CD14-positive monocyte (primary cell): ENCODE measurements around the gene CLEC18B. TPM values are rescaled to one million over a fixed set of nuclear protein-coding genes. Genes with fewer than 3 reads are reported as not detected.
"Not testable (repeated sequence)": the region's sequence is repeated elsewhere in the genome, so short reads cannot be mapped to it uniquely, and the experiment has no call there.

Experiments
- DNase-seq, 3 donors: peaks; one replicate each; pipeline ENCODE4 v3.0.0-alpha.2; 2011 to 2022
- H2AFZ ChIP-seq: 2 replicates; pipeline ENCODE4 v1.6.0; 2012; ENCODE audit warnings: mild to moderate bottlenecking, low read depth, low read length, inconsistent platforms; ENCODE audit not compliant: insufficient read depth, poor library complexity, severe bottlenecking
- H3K27ac ChIP-seq, 2 donors: 1 replicate in 1 of 2; 2 replicates in 1 of 2; pipeline ENCODE4 v1.5.1; 2012 to 2013; ENCODE audit warnings: low read length in 2 of 2, control low read depth in 1 of 2, inconsistent platforms in 1 of 2, low read depth in 1 of 2, mild to moderate bottlenecking in 1 of 2
- H3K27me3 ChIP-seq, 2 donors: one replicate each; pipeline versions ENCODE4 v1.6.0 to v1.6.1; 2011 to 2013; ENCODE audit warnings: low read length in 2 of 2; ENCODE audit not compliant: control insufficient read depth in 2 of 2, insufficient read depth in 2 of 2
- H3K36me3 ChIP-seq, 2 donors: replicated peaks in 1 of 2; 1 replicate in 1 of 2; 2 replicates in 1 of 2; pipeline versions ENCODE4 v1.5.1 to v1.6.1; 2012 to 2013; ENCODE audit warnings: low read length in 2 of 2, control low read depth in 1 of 2, inconsistent platforms in 1 of 2, mild to moderate bottlenecking in 1 of 2; ENCODE audit not compliant: insufficient read depth in 2 of 2, control insufficient read depth in 1 of 2
- H3K4me1 ChIP-seq, 2 donors: 1 replicate in 1 of 2; 2 replicates in 1 of 2; pipeline versions ENCODE4 v1.5.1 to v1.6.1; 2012 to 2013; ENCODE audit warnings: low read length in 2 of 2, control low read depth in 1 of 2, inconsistent platforms in 1 of 2, mild to moderate bottlenecking in 1 of 2, moderate library complexity in 1 of 2; ENCODE audit not compliant: insufficient read depth in 2 of 2, control insufficient read depth in 1 of 2
- H3K4me2 ChIP-seq: replicated peaks from 2 replicates; pipeline ENCODE3; 2012; ENCODE audit warnings: low read length, moderate library complexity, mild to moderate bottlenecking; ENCODE audit not compliant: poor library complexity, severe bottlenecking; ENCODE audit errors: extremely low read depth
- H3K4me3 ChIP-seq, 3 experiments: fragments of 200-600 bp in 1 of 3; sonication (generic) in 1 of 3; replicated peaks in 1 of 3; 1 replicate in 2 of 3; 2 replicates in 1 of 3; pipeline ENCODE4 v1.5.1; 2011 to 2013; ENCODE audit warnings: low read length in 3 of 3, mild to moderate bottlenecking in 3 of 3, control low read depth in 2 of 3, low read depth in 2 of 3, inconsistent platforms in 1 of 3, moderate library complexity in 1 of 3
- H3K79me2 ChIP-seq: 2 replicates; pipeline ENCODE4 v1.6.0; 2012; ENCODE audit warnings: mild to moderate bottlenecking, control low read depth, inconsistent platforms, low read length, moderate library complexity; ENCODE audit not compliant: insufficient read depth
- H3K9ac ChIP-seq: 2 replicates; pipeline ENCODE4 v1.6.0; 2017; ENCODE audit warnings: low read length, mild to moderate bottlenecking; ENCODE audit not compliant: insufficient read depth, poor library complexity, severe bottlenecking
- H3K9me3 ChIP-seq, 2 donors: replicated peaks in 1 of 2; 1 replicate in 1 of 2; 2 replicates in 1 of 2; pipeline versions ENCODE4 v1.5.1 to v1.6.1; 2012 to 2013; ENCODE audit warnings: low read length in 2 of 2, control low read depth in 1 of 2; ENCODE audit not compliant: control insufficient read depth in 1 of 2, insufficient read depth in 1 of 2
- H4K20me1 ChIP-seq: 2 replicates; pipeline ENCODE4 v1.6.0; 2012; ENCODE audit warnings: mild to moderate bottlenecking, low read length, control low read depth, moderate library complexity; ENCODE audit not compliant: insufficient read depth
- H3K27ac Mint-ChIP-seq, 7 donors: one replicate each; pipeline ENCODE4 v1.8.0; 2020; ENCODE audit warnings: mild to moderate bottlenecking in 7 of 7, mixed read lengths in 7 of 7, moderate library complexity in 6 of 7, inconsistent platforms in 2 of 7
- H3K27me3 Mint-ChIP-seq, 3 donors: one replicate each; pipeline ENCODE4 v1.8.0; 2021 to 2022; ENCODE audit warnings: low read depth in 3 of 3, mild to moderate bottlenecking in 3 of 3, mixed read lengths in 3 of 3, moderate library complexity in 3 of 3, inconsistent platforms in 1 of 3
- H3K36me3 Mint-ChIP-seq, 2 donors: one replicate each; pipeline ENCODE4 v1.8.0; 2020; ENCODE audit warnings: mixed read lengths in 2 of 2, inconsistent platforms in 1 of 2, mild to moderate bottlenecking in 1 of 2
- H3K4me1 Mint-ChIP-seq: one replicate; pipeline ENCODE4 v1.8.0; 2020; ENCODE audit warnings: mild to moderate bottlenecking, mixed read lengths
- H3K4me3 Mint-ChIP-seq, 2 donors: one replicate each; pipeline ENCODE4 v1.8.0; 2020; ENCODE audit warnings: mild to moderate bottlenecking in 2 of 2, mixed read lengths in 2 of 2, moderate library complexity in 1 of 2
- H3K9me3 Mint-ChIP-seq, 7 donors: one replicate each; pipeline ENCODE4 v1.8.0; 2020 to 2022; ENCODE audit warnings: mixed read lengths in 7 of 7, mild to moderate bottlenecking in 6 of 7, moderate library complexity in 6 of 7, inconsistent platforms in 2 of 7
- WGBS: methylation state at CpG from one replicate; pipeline ENCODE4 v1.1.5; 2013; ENCODE audit warnings: missing lambda C conversion rate; ENCODE audit not compliant: insufficient coverage; 5-methylcytosine and 5-hydroxymethylcytosine counted together
- intact Hi-C, 2 donors: fragments of 100-400 bp; cut with micrococcal nuclease; formaldehyde crosslinking; loops; one replicate each; pipeline versions ENCODE4 v1.15.0 to v1.15.1; 2023
- polyA plus RNA-seq, 3 donors: library from polyadenylated mRNA; depleted of rRNA in 1 of 3; unstranded in 2 of 3; stranded (reverse) in 1 of 3; fragments of 300-500 nt in 2 of 3; fragments of >200 nt in 1 of 3; fragmentation: Illumina TruSeq in 2 of 3; gene quantifications; 1 replicate in 2 of 3; 2 replicates in 1 of 3; pipeline ENCODE4 v1.2.3, GENCODE V29; 2012 to 2021

The CLEC18B gene
- polyA plus RNA-seq, 3 donors: 1.5 TPM; not detected in 2

GRCh38 chr16:74417897-74418296 is 3.4 kb downstream of the CLEC18B start:
- H3K79me2 ChIP-seq, H3K36me3 ChIP-seq, H3K9me3 Mint-ChIP-seq, H3K4me2 ChIP-seq, H3K9me3 ChIP-seq, H3K4me1 ChIP-seq, H3K4me1 Mint-ChIP-seq, H3K27me3 ChIP-seq, H3K27ac ChIP-seq, H3K27me3 Mint-ChIP-seq, H3K4me3 ChIP-seq, DNase-seq, H3K36me3 Mint-ChIP-seq, H3K27ac Mint-ChIP-seq, H3K4me3 Mint-ChIP-seq, H2AFZ ChIP-seq, intact Hi-C loops, H3K9ac ChIP-seq, H4K20me1 ChIP-seq: not testable (repeated sequence)
- WGBS: no CpG with 5 or more reads among the region's 15 CpGs

DNA sequence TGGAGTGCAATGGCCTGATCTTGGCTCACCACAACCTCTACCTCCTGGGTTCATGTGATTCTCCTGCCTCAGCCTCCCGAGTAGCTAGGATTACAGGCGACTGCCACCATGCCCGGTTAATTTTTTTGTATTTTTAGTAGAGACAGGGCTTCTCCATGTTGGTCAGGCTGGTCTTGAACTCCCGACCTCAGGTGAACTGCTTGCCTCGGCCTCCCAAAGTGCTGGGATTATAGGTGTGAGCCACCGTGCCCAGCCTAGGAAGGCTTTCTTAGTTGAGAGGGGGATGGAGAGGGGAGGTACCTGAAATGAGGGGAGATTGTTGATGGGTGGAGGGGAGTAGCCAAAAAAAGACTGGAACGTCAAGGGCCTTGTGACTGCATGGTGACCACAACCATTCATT is 7.4 kb downstream of the CLEC18B start:
- 89% methylated on average over 7 of the region's 7 CpGs for WGBS
- H3K27me3 ChIP-seq, intact Hi-C loops, DNase-seq, H3K9ac ChIP-seq, H3K36me3 Mint-ChIP-seq, H3K4me1 Mint-ChIP-seq, H3K79me2 ChIP-seq, H3K4me2 ChIP-seq, H3K27ac ChIP-seq, H3K4me3 Mint-ChIP-seq, H3K4me1 ChIP-seq, H4K20me1 ChIP-seq, H3K9me3 ChIP-seq, H3K9me3 Mint-ChIP-seq, H3K27me3 Mint-ChIP-seq, H3K36me3 ChIP-seq, H2AFZ ChIP-seq, H3K4me3 ChIP-seq: not testable (repeated sequence)
- peak overlapping the region in 1 of 7 donors; percentile 48 for H3K27ac Mint-ChIP-seq

DNA sequence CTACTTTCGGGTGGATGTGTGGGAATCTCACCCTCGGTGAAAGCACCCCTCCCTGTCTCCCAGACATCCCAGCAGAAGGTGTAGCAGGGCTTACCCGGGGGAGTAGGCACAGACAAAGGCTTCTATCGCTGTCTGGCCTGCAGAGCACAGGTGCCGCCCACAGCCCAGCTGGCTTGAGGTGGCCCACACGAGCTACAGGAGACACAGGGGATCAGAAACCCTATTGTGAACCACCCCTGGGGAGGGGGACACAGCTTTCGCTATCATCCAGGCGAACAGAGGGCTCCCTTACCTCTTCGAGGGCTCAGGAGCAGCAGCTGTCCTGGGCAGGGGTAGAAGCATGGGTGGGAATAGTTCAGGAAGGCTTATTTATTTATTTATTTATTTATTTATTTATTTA is 7.8 kb downstream of the CLEC18B start:
- intact Hi-C loops, DNase-seq, H3K4me1 Mint-ChIP-seq, H3K36me3 Mint-ChIP-seq, H3K27me3 ChIP-seq, H3K27ac Mint-ChIP-seq, H3K4me1 ChIP-seq, H3K27me3 Mint-ChIP-seq, H3K4me3 Mint-ChIP-seq, H3K36me3 ChIP-seq, H4K20me1 ChIP-seq, H3K4me3 ChIP-seq, H3K9me3 Mint-ChIP-seq, H3K4me2 ChIP-seq, H3K9ac ChIP-seq, H3K79me2 ChIP-seq, H3K9me3 ChIP-seq, H2AFZ ChIP-seq, H3K27ac ChIP-seq: not testable (repeated sequence)
- no CpG with 5 or more reads among the region's 9 CpGs for WGBS

DNA sequence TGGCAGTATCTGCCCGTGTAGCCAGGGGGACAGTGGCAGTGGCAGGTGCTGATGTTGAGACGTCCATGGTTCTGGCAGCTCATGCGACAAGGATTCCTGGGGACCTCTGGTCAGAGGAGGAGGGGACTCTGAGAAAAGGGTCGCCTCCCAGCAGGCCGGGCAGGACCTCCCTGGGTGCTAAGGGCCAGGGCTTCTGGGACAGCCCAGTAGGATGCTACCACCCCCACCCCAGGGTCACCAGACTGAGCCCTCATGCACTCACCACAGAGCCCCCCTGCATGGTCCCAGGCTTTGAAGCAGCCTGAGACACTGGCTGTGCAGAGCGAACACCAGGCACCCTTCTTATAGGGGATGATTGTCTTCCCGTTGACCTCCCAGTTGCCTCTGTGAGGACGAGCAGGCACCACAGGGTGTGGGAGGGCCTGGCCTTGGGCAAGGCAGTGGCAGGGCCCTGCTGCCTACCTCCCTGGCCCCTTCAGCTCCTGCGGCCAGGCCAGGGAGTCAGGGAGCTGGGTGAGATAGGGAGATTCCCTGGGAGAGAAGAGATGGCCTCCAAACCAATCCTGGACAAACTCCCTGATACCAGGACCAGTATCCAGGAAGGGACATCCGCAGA is 8.4 kb downstream of the CLEC18B start:
- H2AFZ ChIP-seq, H3K27ac Mint-ChIP-seq, DNase-seq, H3K9ac ChIP-seq, H3K36me3 ChIP-seq, H3K4me1 ChIP-seq, H3K4me3 Mint-ChIP-seq, H3K27me3 Mint-ChIP-seq, H3K27me3 ChIP-seq, H3K4me1 Mint-ChIP-seq, H3K36me3 Mint-ChIP-seq, H3K9me3 Mint-ChIP-seq, H3K9me3 ChIP-seq, H3K4me2 ChIP-seq, H3K79me2 ChIP-seq, H3K4me3 ChIP-seq, H3K27ac ChIP-seq, intact Hi-C loops, H4K20me1 ChIP-seq: not testable (repeated sequence)
- WGBS: 100% methylated on average over 1 of the region's 10 CpGs
